HepG2 (cell line): Measurements from ENCODE around the gene TMIGD3. TPM values are rescaled to one million over a fixed set of nuclear protein-coding genes. Genes with fewer than 3 reads are reported as not detected.
A peak's percentile ranks its signal among the peaks of the same experiment; 100 is the strongest.
"Not testable (repeated sequence)": the region's sequence is repeated elsewhere in the genome, so short reads cannot be mapped to it uniquely, and the experiment has no call there.

Experiments used
- ATAC-seq: fragments of 200-7000 bp; cut with Tn5 transposase; 3 replicates; pipeline ENCODE4 v1.9.1; 2020; ENCODE audit warnings: mild to moderate bottlenecking, moderate library complexity
- BruUV-seq: library from RNA; stranded (reverse); fragments of 400-500 nt; replicated peaks from 2 replicates; lab custom pipeline; 2021; lab: Mats Ljungman, UMichigan
- CTCF ChIA-PET: fragments of 300-600 bp; formaldehyde crosslinking; extraction: SDS; loops from one replicate; lab custom pipeline; 2021; ENCODE audit warnings: low total read pairs, inconsistent platforms, low intra/inter-chr PET ratio; lab: Yijun Ruan, JAX
- POLR2A ChIA-PET: fragments of 350-600 bp; sonication (Branson Sonifier 250); formaldehyde crosslinking; loops from one replicate; lab custom pipeline; 2020; ENCODE audit warnings: antibody characterized with exemption, inconsistent platforms; lab: Yijun Ruan, JAX
- DNase-seq: peaks from one replicate; pipeline ENCODE4 v3.0.0-alpha.2; 2015; ENCODE audit warnings: low spot score
- FAIRE-seq: peaks from 3 replicates; lab custom pipeline; 2011; peaks lifted over from hg19 to GRCh38; lab: Jason Lieb, UNC
- H2AFZ ChIP-seq: one replicate; pipeline ENCODE4 v1.6.1; 2011; ENCODE audit warnings: low read length, inconsistent platforms
- H3K27ac ChIP-seq: fragments of 300-600 bp; 3 replicates; pipeline ENCODE4 v1.8.0; 2011; ENCODE audit warnings: mixed run types, mild to moderate bottlenecking, mixed read lengths, low read length, inconsistent platforms; ENCODE audit not compliant: insufficient read depth; ENCODE audit errors: extremely low read length
- H3K27me3 ChIP-seq, 2 experiments: fragments of 200-600 bp in 1 of 2; 2 replicates in 1 of 2; 3 replicates in 1 of 2; pipeline versions ENCODE4 v1.6.0 to v1.8.0; 2011; ENCODE audit warnings: low read length in 2 of 2, mild to moderate bottlenecking in 2 of 2, moderate library complexity in 2 of 2, inconsistent platforms in 1 of 2; ENCODE audit not compliant: insufficient read depth in 2 of 2, control insufficient read depth in 1 of 2
- H3K36me3 ChIP-seq, 2 experiments: fragments of 200-600 bp in 1 of 2; replicated peaks in 1 of 2; 2 replicates in 1 of 2; 3 replicates in 1 of 2; pipeline versions ENCODE4 v1.5.1 to v1.8.0; 2011; ENCODE audit warnings: low read length in 2 of 2, inconsistent platforms in 1 of 2; ENCODE audit not compliant: insufficient read depth in 2 of 2, control insufficient read depth in 1 of 2
- H3K4me1 ChIP-seq: 2 replicates; pipeline ENCODE4 v1.5.1; 2012; ENCODE audit warnings: low read length, inconsistent platforms; ENCODE audit not compliant: insufficient read depth
- H3K4me2 ChIP-seq: 2 replicates; pipeline ENCODE4 v1.6.0; 2011; ENCODE audit warnings: low read depth, low read length, inconsistent platforms
- H3K4me3 ChIP-seq, 3 experiments: fragments of 200-600 bp in 1 of 3; sonication (generic), shearing (Covaris generic) in 1 of 3; replicated peaks in 1 of 3; 2 replicates each; pipeline ENCODE4 v1.5.1; 2011 to 2016; ENCODE audit warnings: low read length in 3 of 3, inconsistent platforms in 2 of 3, low read depth in 2 of 3, mild to moderate bottlenecking in 2 of 3, control low read depth in 1 of 3, mixed read lengths in 1 of 3; ENCODE audit not compliant: insufficient read depth in 1 of 3
- H3K79me2 ChIP-seq: one replicate; pipeline ENCODE4 v1.6.1; 2011; ENCODE audit warnings: low read length, inconsistent platforms; ENCODE audit not compliant: insufficient read depth
- H3K9ac ChIP-seq: 2 replicates; pipeline ENCODE4 v1.6.0; 2011; ENCODE audit warnings: mild to moderate bottlenecking, low read depth, low read length, inconsistent platforms; ENCODE audit not compliant: insufficient read depth
- H3K9me3 ChIP-seq: 2 replicates; pipeline ENCODE4 v1.5.1; 2012; ENCODE audit warnings: mild to moderate bottlenecking, low read length
- H4K20me1 ChIP-seq: 2 replicates; pipeline ENCODE4 v1.6.0; 2011; ENCODE audit warnings: inconsistent platforms, mild to moderate bottlenecking, low read length, moderate library complexity; ENCODE audit not compliant: insufficient read depth
- FOXP1 ChIP-seq, 2 experiments: fragments of 450-650 bp in 1 of 2; IDR thresholded peaks; 2 replicates each; pipeline ENCODE4 v1.6.1; 2017 to 2018; ENCODE audit warnings: antibody characterized with exemption in 1 of 2
- FOXP4 ChIP-seq: sonication (generic); formaldehyde crosslinking; IDR thresholded peaks from 2 replicates; pipeline ENCODE4 v1.4.0; 2020; ENCODE audit warnings: missing genetic modification reagents
- HNF4G ChIP-seq, 2 experiments: sonication (generic) in 1 of 2; formaldehyde crosslinking in 1 of 2; IDR thresholded peaks; 2 replicates each; pipeline versions ENCODE4 v1.4.0 to v1.6.1; 2011 to 2020; ENCODE audit warnings: borderline replicate concordance in 2 of 2, low read depth in 2 of 2, mild to moderate bottlenecking in 2 of 2, low read length in 1 of 2, missing genetic modification reagents in 1 of 2, moderate library complexity in 1 of 2
- ZNF770 ChIP-seq: sonication (generic); formaldehyde crosslinking; IDR thresholded peaks from 2 replicates; pipeline ENCODE4 v1.5.0; 2020; ENCODE audit warnings: mild to moderate bottlenecking, missing genetic modification reagents
- WGBS: methylation state at CpG from one replicate; pipeline ENCODE4 v1.1.6; 2017; ENCODE audit warnings: low lambda C conversion rate; 5-methylcytosine and 5-hydroxymethylcytosine counted together
- in situ Hi-C: cut with HindIII; loops from 2 replicates; pipeline ENCODE4 v1.10.0; 2017; ENCODE audit warnings: low pct_unique_long_range_greater_than_20kb; ENCODE audit not compliant: extremely low pct_ligation_motif_present
- intact Hi-C: fragments of 100-400 bp; cut with micrococcal nuclease; formaldehyde crosslinking; loops from one replicate; pipeline ENCODE4 v1.10.0; 2022; ENCODE audit not compliant: unreplicated experiment
- polyA plus RNA-seq, 8 experiments: library from polyadenylated mRNA; depleted of rRNA in 3 of 8; stranded (reverse) in 7 of 8; unstranded in 1 of 8; fragments of >200 nt; fragmentation: Illumina TruSeq in 4 of 8; extraction: Trizol in 4 of 8; gene quantifications; 2 replicates each; pipeline versions ENCODE4 v1.2.1 to v1.2.3, GENCODE V29; 2011 to 2016; ENCODE audit warnings: low read depth in 4 of 8, missing spikeins in 1 of 8, mixed read lengths in 1 of 8; ENCODE audit not compliant: insufficient read depth in 1 of 8
- total RNA-seq, 5 experiments: library from RNA; depleted of rRNA; stranded (reverse); fragments of >200 nt; fragmentation: Illumina TruSeq; extraction: Trizol; gene quantifications; 2 replicates each; pipeline ENCODE4 v1.2.3, GENCODE V29; 2016; ENCODE audit warnings: low read depth in 1 of 5

Gene TMIGD3
- total and polyA plus RNA-seq, 2 of the 13 experiments (the other 11 are each of a cell fraction or from before 2014, with no cell fraction given): not detected

- BruUV-seq; H3K36me3 ChIP-seq; intact Hi-C loops; H3K27me3 ChIP-seq; H2AFZ ChIP-seq; H3K27ac ChIP-seq; H3K4me2 ChIP-seq; H3K79me2 ChIP-seq; H3K9me3 ChIP-seq; DNase-seq; H4K20me1 ChIP-seq; CTCF ChIA-PET; in situ Hi-C loops; FAIRE-seq; ATAC-seq; H3K9ac ChIP-seq; H3K4me3 ChIP-seq; TF ChIP-seq FOXP1 (IDR thresholded peaks at IDR 0.05); HNF4G (CRISPR knock-in tag; IDR thresholded peaks at IDR 0.05; ENCODE audit: borderline replicate concordance, low read depth): not testable (repeated sequence)
- WGBS: 47% methylated on average over 1 of the region's 1 CpG
- H3K4me1 ChIP-seq: peaks cover 29% of the 10 kb centered on the region
- peak; percentile 53; the same call in 1 of the 2 replicates for TF ChIP-seq FOXP4 (CRISPR knock-in tag)
- peak; percentile 66 for TF ChIP-seq ZNF770 (CRISPR knock-in tag)
- TF ChIP-seq FOXP1 (CRISPR knock-in tag; IDR thresholded peaks at IDR 0.05): peak; percentile 60; the same call in 1 of the 2 replicates
- TF ChIP-seq HNF4G (IDR thresholded peaks at IDR 0.05; ENCODE audit: borderline replicate concordance, low read depth, low read length): 0 out of 2 replicates have a peak, but pooled peaks have one; percentile 10
- POLR2A ChIA-PET: interaction anchor here (1.0 kb wide), 1 partner anchor 12 kb away, joined by 3 read pairs; no protein-coding TSS in a partner anchor
Measured at GRCh38 chr1:111547786-111548185, 44.4 kb upstream of the TMIGD3 start.
